Activated CD4-positive, alpha-beta T cell treated with anti-CD3 and anti-CD28 coated beads for 24 hours (primary cell): ENCODE data around the gene GRID1.

ENCODE experiments used
- DNase-seq, 2 donors: peaks; one replicate each; pipeline ENCODE4 v3.0.0-alpha.2; 2020; ENCODE audit warnings: low read depth in 2 of 2

Gene GRID1

GRCh38 chr10:86293396-86293791 is 73.2 kb downstream of the GRID1 start:
- no peak for DNase-seq

DNA sequence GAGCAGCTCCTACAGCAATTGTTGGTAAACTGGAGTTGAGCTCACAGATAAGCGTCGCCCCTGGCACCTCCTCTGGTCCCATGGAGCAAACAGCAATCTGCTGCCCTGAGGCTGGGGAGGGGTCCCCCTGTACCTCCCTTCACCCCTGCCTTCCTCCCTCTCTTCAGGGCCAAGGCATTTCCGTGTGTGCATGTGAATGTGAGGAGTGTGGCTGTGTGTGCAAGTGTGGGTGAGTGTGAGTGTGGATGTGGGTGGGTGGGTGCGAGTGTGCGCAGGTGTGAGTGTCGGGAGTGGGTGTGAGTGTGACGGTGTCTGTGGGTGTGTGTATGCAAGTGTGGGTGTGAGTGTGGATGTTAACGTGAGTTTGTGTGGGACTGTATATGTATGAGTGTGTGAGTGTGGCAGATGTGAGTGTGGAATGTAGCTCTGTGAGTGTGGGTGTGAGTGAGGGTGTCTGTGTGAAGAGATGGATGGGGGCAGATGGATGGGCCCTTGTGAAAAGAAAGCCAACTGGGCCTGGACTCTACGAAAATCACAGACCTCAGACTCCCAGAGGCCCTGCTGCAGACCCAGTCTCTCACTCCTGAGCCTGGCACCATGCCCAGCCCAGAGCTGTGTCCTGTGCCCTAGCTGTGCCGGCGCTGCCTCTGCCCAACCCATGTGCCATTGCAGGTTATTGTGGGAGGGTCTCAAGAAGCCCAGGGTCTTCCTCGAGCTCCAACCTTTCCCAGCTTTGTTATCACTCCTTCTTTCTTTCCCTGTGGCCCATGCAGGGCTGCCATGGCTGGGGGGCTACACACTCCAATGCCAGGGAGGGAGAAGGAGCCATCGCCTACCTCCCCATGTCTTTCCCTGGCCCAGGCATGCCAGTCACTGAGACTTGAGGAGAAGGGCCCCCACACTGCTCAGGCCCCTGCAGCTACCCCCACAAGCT is 73.9 kb downstream of the GRID1 start:
- no peak for DNase-seq

DNA sequence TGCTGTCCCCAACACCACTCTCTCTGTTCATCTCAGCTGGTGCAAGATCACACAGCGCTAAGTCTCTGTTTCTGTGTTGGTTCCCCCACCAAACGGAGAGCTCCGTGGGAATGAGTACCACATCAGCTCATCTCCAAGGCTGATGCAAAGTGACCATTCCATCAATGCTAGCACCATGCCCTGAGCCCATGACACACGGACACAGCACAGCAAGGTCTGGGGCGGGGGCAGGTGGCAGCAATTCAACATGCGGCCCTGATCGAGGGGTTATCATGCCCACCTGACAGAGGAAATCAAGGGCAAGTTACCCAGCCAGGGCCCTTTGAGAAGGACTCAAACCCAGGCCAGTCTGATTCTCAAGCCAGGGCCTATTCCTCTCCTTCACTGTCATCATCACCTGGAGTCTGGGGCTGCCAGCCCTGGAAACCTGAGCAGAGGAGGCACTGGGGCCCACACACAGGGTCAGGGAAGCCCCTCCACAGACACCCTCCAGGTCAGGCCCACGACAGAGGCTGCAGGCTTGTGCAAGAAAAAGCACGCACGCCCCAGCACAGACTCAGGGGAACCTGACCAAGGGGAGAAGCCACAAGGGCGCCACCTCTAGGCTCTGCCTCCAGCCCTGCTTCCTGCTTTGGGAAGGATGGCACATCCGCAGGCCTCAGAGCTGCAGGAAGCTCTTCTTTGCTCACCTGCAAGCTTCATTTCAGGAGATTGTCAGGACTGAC is 74.8 kb downstream of the GRID1 start:
- no peak for DNase-seq

DNA sequence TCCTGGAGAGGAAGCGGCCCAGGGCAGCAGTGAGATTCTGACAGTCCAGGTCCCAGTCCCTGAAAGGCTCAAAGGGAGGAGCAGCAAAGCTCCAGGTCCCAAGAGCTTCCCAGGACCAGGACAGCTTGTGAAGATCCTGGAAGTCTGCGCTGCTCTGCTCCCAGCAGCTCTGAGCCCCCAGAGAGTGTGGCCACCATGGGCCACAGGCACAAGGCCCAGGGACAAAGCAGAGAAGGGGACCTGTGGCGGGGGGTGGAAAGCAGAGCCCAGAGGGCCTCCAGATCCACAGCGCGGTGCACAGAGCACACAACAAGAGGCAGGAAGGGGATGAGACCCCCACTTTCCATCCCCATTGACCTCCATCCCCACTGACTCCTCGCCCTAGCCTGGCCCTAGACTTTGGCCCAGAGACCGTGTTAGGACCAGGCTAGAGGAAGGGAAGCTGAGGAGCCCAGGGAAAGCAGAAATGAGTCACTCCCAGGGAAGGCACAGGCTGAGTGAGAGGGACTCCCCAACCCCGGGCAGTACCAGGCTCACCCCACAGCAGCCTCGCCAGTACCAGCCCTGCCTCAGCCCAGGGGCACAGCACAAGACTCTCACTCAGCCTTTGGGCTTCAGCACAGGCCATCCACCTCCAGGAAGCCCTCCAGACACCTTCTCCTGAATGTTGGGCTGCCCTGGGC is 75.5 kb downstream of the GRID1 start:
- no peak for DNase-seq

- DNase-seq = no peak
Observed at GRCh38 chr10:86289577-86289868, 77.1 kb downstream of the GRID1 start.

GRCh38 chr10:86288695-86289576 is 77.7 kb downstream of the GRID1 start:
- DNase-seq = no peak

DNA sequence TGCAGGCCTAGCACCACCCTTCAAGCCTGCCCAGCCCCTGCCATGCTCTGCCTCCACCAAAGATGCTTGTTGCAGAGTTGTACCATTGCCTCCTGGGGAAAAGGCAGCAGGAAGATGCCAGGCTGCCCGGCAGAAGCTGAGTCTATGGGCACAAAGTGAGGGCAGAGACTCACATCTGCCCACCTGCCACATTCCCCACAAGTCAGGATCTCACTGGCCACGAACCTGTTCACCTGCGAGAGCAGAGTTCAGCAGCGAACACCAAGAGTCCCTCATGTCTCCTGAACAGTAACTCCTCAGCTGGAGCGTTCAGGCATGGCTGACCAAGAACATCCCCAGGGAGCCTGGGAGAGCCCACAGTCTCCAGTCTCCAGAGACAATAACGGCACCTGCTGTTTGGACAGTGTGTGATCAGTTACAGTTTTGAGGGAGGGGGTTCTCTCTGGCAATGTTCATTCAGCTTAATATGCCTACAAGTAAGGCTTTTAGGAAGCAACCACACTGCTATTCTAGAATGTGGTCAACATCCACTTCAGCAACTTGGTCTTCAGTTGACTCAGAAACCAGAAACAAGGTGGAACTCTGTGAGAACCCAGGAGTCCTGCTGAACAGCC is 78.5 kb downstream of the GRID1 start:
- DNase-seq = no peak

GRCh38 chr10:86287110-86287793 is 79.3 kb downstream of the GRID1 start:
- no peak for DNase-seq

- DNase-seq = no peak
Observed at GRCh38 chr10:86286236-86287109, 80.1 kb downstream of the GRID1 start.

GRCh38 chr10:86285136-86285790 is 81.3 kb downstream of the GRID1 start:
- DNase-seq = no peak

DNA sequence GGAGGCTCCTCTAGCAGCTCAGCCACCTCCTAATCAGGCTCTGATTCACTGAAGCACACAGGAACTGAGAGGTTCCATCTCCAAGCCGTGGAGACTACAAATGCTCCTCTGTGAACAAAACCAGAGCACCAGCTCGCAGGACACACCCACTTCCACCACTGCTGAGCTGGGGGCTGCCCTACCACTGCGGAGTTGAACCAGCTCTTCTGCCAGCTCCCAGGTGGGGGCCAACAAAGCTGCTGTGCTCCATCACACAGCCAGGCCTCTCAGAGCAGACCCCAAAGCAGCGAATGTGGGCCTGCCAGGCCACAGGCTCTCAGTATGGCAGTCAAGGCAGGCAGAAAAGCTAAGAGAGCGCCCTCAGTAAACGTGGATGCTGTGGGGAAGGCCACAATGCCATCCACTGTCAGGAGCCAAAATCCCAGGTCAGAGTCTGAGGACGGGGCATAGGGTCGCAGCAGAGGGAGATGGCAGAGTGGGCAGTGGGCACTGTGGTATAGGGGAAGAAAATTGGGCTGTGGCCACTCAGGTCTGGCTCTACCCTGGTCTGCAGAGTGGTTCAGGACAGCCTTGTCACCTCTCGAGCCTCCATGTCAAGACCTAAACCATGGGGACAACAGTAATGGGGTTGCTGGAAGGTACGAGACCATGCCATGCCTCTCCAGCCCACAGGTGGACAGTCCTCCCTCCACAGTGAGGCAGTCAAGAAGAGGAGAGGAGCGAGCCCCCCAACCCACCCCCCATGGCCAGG is 82.1 kb downstream of the GRID1 start:
- no peak for DNase-seq

DNA sequence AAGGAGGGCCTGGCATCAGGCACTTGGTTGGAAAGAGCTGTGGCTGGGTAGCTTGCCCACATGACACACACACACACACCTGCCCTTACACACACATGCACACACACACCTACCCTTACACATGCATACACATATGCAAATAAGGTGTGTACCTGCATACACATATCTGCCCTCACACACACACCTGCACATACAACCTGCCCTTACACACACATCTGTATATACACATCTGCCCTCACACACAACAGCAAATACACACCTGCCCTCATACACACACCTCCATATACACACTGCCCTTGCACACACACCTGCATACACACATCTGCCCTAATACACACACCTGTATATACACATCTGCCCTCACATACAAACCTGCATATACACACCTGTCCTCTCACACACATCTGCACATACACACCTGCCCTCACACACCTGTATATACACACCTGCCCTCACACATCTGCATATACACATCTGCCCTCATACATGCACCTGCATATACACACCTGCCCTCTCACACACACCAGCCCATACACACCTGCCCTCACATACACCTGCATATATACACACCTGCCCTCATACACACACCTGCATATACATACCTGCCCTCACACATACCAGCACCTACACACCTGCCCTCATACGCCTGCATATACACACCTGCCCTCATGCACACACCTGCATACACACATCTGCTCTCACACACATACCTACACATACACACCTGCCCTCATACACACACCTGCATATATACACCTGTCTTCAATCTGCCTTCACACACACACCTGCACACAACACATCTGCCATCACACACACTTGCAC is 82.9 kb downstream of the GRID1 start:
- DNase-seq = no peak

GRCh38 chr10:86282664-86283465 is 83.7 kb downstream of the GRID1 start:
- no peak for DNase-seq

GRCh38 chr10:86281396-86281795 is 85.2 kb downstream of the GRID1 start:
- no peak for DNase-seq

DNA sequence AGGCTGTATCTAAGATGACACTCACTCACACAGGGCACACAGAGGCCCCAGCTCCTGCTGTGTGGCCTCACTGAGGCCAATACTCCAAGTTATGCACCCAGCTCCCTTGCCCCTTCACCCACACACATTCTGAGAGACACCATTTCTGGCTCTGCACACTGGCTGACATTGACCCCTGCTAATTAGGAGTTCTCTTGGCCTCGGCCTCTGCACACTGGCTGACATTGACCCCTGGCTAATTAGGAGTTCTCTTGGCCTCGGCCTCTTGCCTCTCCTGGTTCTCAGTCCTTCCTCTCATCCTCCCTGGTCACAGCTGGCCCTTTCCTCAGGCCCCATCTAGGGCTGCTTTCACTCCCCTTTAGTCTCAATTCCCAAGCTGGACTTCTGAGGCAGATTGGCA is 97.3 kb downstream of the GRID1 start:
- no peak for DNase-seq
